ENCODE data around the gene TBC1D5.

Gene TBC1D5

DNA sequence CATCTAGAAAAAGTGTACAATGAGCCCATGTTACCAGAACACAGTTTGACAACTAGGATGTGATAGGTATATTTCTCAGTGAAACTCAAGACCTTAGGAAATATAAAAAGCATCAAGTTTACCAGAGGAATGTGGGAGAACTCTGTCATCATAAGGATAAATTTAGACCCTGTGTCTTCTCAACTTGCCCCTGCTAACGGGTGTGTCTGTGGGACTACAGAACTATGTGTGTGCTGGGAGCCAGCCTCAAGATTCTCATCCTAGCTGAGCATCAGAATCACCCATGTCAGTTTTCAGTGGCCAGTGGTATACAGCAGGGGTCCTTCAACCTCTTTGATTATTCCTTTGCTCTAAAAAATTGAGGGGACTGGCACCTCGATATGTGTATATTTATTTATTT lies 464.4 kb downstream of the TBC1D5 start:
- DNase-seq: no peak

DNA sequence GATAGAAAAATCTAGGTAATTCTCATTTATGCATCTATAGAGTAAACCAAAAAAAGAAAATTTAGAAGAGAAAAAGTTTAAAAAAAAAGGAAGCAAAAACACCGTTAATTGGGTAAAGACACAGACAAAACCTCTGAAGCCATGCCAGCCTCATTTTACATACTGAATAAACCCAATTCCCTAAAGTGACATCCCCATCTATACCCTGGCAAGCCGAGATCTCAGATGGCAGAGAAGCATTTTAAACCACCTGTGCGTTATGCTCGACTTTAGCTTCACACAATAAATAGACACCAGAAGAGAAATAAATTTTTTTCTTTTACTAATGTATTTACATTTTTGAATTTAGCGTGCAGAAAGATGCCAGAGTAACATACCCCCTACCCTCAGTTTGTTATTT lies 475.6 kb downstream of the TBC1D5 start:
- no peak for DNase-seq

- DNase-seq: no peak
These were observed 480.6 kb downstream of the TBC1D5 start for GRCh38 chr3:17261627-17262369.

DNA sequence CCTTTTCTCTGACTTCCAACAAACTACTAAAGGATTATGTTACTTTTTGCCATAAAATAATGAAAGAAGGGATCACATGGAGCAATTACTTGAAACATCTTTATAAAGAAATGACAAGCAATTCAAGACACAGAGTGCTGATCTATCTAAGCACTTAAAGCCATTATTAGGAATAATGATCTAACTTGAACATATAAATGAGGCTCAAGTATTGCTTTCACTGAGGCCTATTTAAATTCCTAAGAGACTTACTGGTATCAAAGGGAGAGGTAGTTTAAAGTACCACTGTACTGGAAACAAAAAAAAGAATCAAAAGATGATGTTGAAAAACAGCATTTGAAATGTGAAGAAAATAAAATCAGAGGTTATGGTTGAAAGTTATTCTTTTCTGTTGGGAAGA lies 482.2 kb downstream of the TBC1D5 start:
- DNase-seq: no peak

GRCh38 chr3:17259685-17260084 lies 482.7 kb downstream of the TBC1D5 start:
- DNase-seq: no peak

DNA sequence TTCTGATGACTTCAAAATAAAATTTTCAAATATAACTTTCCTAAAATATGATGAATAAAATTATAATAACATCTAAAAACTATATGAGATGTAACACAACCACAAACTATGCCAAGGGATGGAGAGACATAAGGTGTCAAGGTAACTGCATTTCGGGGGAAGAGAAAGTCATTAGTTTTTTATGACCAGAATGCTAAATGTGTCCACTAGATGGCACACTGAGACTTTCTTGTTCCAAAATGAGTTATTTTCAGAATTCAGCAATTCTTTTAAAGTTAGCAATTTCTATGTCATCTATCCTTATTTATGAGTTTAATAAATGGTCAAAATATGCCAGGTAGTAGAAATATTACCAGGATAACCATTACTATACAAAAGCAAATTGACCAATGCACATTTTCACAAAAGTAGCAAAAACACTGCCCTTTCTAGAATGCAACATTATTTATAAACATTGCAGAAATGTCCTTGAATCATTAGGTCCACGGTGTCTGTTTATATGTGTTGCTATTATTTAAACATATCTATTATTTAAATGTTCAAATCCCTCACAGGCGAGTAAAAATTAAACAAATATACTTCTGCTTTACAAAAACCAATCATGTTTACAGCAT lies 483.5 kb downstream of the TBC1D5 start:
- peak in 2 of 5 donors; percentile 3 to 32 for DNase-seq

- no peak for DNase-seq
These were observed 485.2 kb downstream of the TBC1D5 start for GRCh38 chr3:17257269-17257668.

DNA sequence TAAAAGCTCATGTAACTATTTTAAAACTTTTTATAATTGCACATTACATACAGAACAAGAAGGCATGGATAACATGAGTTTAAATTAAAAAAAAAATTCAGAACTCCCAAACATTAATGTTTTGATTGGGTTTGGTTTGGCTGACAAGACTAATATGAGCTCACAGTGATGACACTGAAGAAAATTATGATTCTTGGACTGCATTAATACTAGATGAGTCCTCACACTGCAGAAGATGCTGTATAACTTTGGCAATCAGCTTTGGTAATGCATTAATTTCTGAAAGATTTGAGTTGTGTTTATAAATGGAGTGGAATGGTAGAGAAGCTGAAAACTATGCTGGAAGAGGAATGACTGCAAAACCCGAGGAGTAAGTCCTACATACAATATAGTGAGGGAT lies 498.8 kb downstream of the TBC1D5 start:
- DNase-seq: no peak

DNA sequence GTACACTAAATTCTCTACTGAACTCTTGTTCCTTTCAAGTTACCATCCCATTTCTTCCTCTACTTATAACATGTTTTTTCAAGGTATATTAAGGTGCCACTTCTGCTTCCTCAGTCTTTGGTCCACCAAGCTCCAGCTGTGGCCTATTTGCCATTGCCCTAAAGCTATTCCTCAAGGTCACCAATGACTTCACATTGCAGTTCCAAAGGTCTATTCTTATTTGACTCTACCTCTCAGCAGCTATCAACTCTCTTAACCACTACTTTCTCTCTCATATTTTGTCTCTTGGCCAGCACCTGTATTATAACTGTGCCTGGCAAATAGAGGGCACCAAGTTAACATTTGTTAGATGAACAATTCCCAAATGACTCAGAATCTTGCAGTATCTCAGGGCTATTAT lies 503.0 kb downstream of the TBC1D5 start:
- no peak for DNase-seq

GRCh38 chr3:17238023-17238422 lies 504.4 kb downstream of the TBC1D5 start:
- DNase-seq: no peak

GRCh38 chr3:17235310-17235709 lies 507.1 kb downstream of the TBC1D5 start:
- no peak for DNase-seq

- DNase-seq: no peak
These were observed 508.0 kb downstream of the TBC1D5 start for GRCh38 chr3:17234382-17234781.

- peak in 3 of 5 donors; percentile 1 to 60 (median 27) for DNase-seq
These were observed 509.0 kb downstream of the TBC1D5 start for GRCh38 chr3:17233398-17233800.

GRCh38 chr3:17232442-17232841 lies 510.0 kb downstream of the TBC1D5 start:
- DNase-seq: no peak

DNA sequence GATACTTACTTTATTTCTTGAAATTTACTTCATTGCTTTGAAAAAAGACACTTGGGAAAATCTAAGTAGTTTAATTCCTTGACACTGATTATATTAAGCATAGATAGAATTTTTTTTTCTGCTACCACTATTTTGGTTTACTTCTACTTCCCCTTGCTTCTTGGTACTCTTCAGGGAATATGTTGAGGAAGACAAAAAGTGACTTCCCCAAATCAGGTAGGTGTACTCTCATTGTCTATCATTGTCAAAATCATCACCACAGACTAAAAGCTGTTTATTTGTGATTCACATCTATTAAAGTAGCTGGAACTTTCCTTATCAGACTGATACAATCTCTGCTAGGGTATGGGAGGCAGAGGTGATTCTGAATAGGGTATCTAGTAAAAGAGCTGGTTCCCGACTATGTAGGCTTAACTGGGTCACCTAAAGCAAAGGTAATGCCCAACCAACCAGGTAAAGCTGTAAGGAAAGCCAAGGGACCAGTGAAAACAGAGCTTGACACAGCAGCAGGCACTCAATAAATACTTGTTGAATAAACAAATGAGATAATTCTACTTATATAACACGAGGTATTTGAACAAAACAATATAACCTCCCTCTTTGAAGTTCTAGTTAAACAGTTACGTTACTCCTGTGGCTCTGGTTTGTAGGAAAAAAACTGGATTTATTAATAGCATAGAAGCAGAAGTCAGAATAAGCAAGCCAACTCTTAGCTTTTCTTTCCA lies 510.7 kb downstream of the TBC1D5 start:
- DNase-seq: no peak

DNA sequence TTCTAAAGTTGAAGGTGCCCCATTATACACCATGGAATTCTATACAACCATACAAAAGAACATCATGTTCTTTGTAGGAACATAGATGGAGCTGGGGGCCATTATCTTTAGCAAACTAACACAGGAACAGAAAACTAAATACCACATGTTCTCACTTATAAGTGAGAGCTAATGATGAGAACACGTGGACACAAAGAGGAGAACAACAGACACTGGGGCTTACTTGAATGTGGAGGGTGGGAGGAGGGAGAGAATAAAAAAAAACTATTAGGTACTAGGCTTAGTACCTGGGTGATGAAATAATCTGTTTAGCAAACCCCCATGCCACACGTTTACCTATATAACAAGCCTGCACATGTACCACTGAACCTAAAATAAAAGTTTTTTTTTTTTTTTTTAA lies 515.0 kb downstream of the TBC1D5 start:
- DNase-seq: no peak

- no peak for DNase-seq
These were observed 520.9 kb downstream of the TBC1D5 start for GRCh38 chr3:17221529-17221928.

- DNase-seq: no peak
These were observed 522.8 kb downstream of the TBC1D5 start for GRCh38 chr3:17219593-17219992.

- DNase-seq: no peak
These were observed 523.8 kb downstream of the TBC1D5 start for GRCh38 chr3:17218587-17218986.

DNA sequence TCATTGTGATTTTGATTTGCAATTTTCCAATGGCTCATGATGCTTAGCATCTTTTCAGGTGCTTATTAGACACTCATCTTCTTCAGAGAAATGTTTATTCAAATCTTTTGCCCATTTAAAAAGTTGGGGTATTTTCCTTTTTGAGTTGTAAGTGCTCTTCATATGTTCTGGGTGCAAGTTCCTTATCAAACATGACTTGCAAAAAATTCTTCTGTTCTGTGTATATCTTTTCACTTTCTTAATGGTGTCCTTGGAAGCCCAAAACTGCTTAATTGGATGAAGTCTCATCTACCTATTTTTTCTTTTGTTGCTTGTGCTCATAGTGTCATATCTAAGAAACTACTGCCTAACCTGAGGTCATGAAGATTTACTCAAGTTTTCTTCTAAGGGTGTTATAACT lies 524.8 kb downstream of the TBC1D5 start:
- no peak for DNase-seq

GRCh38 chr3:17213102-17213501 lies 529.3 kb downstream of the TBC1D5 start:
- DNase-seq: no peak

DNA sequence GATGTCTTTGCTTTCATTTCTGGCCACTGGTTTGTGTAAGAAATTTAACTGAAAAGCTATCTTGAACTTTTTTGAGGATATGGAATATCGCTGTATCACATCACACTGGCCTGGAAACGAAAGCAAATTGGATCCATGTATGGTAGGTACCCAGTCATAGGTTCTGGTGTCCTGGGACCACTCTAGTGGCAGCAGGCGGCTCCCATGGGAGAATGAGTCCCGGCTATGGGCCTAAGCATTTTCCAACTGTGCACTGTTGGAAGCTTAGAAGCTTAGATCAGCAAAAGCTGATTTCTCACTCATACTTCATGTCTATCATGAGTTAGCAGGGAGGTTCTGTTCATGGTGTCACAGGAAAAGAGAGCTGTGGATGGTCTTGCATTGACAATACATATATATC lies 534.5 kb downstream of the TBC1D5 start:
- DNase-seq: no peak

DNA sequence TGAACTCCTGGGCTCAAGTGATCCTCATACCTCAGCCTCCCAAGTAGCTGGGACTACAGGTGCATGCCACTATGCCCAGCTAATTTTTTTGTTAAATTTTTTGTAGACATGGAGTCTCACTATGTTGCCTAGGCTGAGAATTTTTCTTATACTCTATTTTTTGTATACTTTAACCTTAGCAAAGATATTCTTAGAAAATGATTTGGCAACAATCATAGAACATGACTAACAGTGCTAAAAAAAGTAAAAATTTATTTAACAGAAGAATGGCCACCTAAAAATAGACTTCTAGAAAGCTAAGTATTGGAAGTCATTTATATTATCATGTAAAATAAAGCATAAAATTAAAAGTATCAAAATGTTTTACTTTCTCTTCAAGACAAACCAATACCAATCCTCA lies 535.4 kb downstream of the TBC1D5 start:
- DNase-seq: no peak

DNA sequence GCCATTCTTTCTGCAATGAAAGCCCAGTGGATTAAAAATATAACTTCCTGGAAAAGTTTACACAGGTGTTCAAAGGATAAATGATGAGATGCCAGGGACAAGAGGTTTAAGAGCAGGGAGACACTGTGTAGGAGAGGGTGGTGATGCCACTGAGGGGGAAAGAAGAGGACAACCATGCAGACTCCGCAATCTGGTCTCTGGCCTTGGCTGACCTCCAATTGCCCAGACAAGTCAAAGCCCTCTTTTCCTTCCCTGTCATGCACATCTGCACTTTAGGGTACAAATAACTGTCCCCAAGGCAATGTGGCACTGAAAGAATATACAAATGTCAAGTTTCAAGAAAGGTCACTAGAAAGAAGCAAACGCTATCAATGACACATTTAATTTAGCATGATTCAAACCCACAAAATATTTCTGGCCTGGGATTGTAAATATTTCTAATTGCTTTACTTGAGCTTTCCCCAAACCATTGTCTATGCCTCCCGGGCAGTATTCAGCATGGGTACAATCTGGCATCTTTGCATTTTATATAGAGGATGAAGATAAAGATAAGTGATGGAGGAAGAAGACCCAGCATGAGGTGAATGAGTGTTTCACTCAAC lies 538.3 kb downstream of the TBC1D5 start:
- DNase-seq: no peak

All from T-helper 1 cell (primary cell).